MM.1S (cell line): ENCODE results near the gene BIRC6.

ENCODE experiments used
- DNase-seq: peaks from one replicate; pipeline ENCODE4 v3.0.0-alpha.2; 2015
- H2AFZ ChIP-seq: fragments of 300-600 bp; sonication (generic); 2 replicates; pipeline ENCODE4 v1.6.0; 2016; ENCODE audit warnings: antibody characterized with exemption, low read length
- H3F3A ChIP-seq: fragments of 300-600 bp; sonication (generic); 2 replicates; pipeline ENCODE4 v1.6.1; 2016; ENCODE audit warnings: mild to moderate bottlenecking, antibody characterized with exemption, low read length, moderate library complexity, mixed read lengths; ENCODE audit not compliant: insufficient read depth
- H3K27ac ChIP-seq: fragments of 300-600 bp; sonication (generic); 2 replicates; pipeline ENCODE4 v1.5.1; 2016; ENCODE audit warnings: mild to moderate bottlenecking, low read length
- H3K27me3 ChIP-seq: fragments of 300-600 bp; sonication (generic); replicated peaks from 2 replicates; pipeline ENCODE4 v1.6.0; 2016; ENCODE audit warnings: low read length; ENCODE audit not compliant: insufficient read depth
- H3K36me3 ChIP-seq: fragments of 300-600 bp; sonication (generic); replicated peaks from 2 replicates; pipeline ENCODE4 v1.6.1; 2016; ENCODE audit warnings: mild to moderate bottlenecking, low read length, mixed read lengths; ENCODE audit not compliant: insufficient read depth
- H3K4me1 ChIP-seq: fragments of 300-600 bp; sonication (generic); 2 replicates; pipeline ENCODE4 v1.6.1; 2016; ENCODE audit warnings: low read length, mixed read lengths
- H3K4me2 ChIP-seq: fragments of 300-600 bp; sonication (generic); 2 replicates; pipeline ENCODE4 v1.6.0; 2016; ENCODE audit warnings: low read depth, low read length
- H3K4me3 ChIP-seq: fragments of 300-600 bp; sonication (generic); 2 replicates; pipeline ENCODE4 v1.5.1; 2016; ENCODE audit warnings: low read length, mixed read lengths
- H3K79me2 ChIP-seq: fragments of 300-600 bp; sonication (generic); 2 replicates; pipeline ENCODE4 v1.6.1; 2016; ENCODE audit warnings: mixed run types, low read length, mixed read lengths
- H3K9ac ChIP-seq: fragments of 300-600 bp; sonication (generic); 2 replicates; pipeline ENCODE4 v1.6.1; 2016; ENCODE audit warnings: low read length, mixed read lengths
- H3K9me2 ChIP-seq: fragments of 300-600 bp; sonication (generic); replicated peaks from 2 replicates; pipeline ENCODE4 v1.6.1; 2016; ENCODE audit warnings: mild to moderate bottlenecking, low read length, mixed read lengths; ENCODE audit not compliant: insufficient read depth
- H3K9me3 ChIP-seq: fragments of 300-600 bp; sonication (generic); replicated peaks from 2 replicates; pipeline ENCODE4 v1.6.1; 2016; ENCODE audit warnings: mild to moderate bottlenecking, low read length, mixed read lengths; ENCODE audit not compliant: insufficient read depth
- H4K20me1 ChIP-seq: fragments of 300-600 bp; sonication (generic); 2 replicates; pipeline ENCODE4 v1.6.1; 2016; ENCODE audit warnings: mild to moderate bottlenecking, low read length, moderate library complexity, mixed read lengths; ENCODE audit not compliant: insufficient read depth
- CTCF ChIP-seq: fragments of 300-600 bp; sonication (generic); IDR thresholded peaks from 2 replicates; pipeline ENCODE4 v1.5.1; 2016; ENCODE audit warnings: antibody characterized with exemption, low read length, mixed read lengths
- EZH2 ChIP-seq: fragments of 300-600 bp; sonication (generic); optimal IDR thresholded peaks from 2 replicates; pipeline ENCODE3; 2017; ENCODE audit warnings: low read depth, mild to moderate bottlenecking, antibody characterized with exemption, low read length, mixed read lengths
- EZH2phosphoT487 ChIP-seq: fragments of 300-600 bp; sonication (generic); IDR thresholded peaks from 2 replicates; pipeline ENCODE4 v1.6.1; 2018; ENCODE audit warnings: antibody characterized with exemption, low read length

The BIRC6 gene

GRCh38 chr2:32656069-32656468 is 299.2 kb downstream of the BIRC6 start:
- Histone ChIP-seq H3K9me2 (no peaks in the 10 kb centered on the region), H3K79me2 (no peaks in the 10 kb centered on the region), H3K4me1 (no peaks in the 10 kb centered on the region), H3K9ac (no peak overlapping the region), H3K4me3 (no peak overlapping the region), H3K4me2 (no peak overlapping the region), H3K9me3 (no peaks in the 10 kb centered on the region), H3K27me3 (no peaks in the 10 kb centered on the region), H3K27ac (no peak overlapping the region), H3F3A (no peaks in the 10 kb centered on the region), H4K20me1 (no peaks in the 10 kb centered on the region), H3K36me3 (no peaks in the 10 kb centered on the region), H2AFZ (no peak overlapping the region)
- DNase-seq = no peak
- TF ChIP-seq CTCF = no peak
- TF ChIP-seq EZH2 = no peak
- no peak for TF ChIP-seq EZH2phosphoT487

- no peak for TF ChIP-seq EZH2
- TF ChIP-seq CTCF = no peak
- no peak for TF ChIP-seq EZH2phosphoT487
- H3K79me2 ChIP-seq = no peaks in the 10 kb centered on the region
- no peaks in the 10 kb centered on the region for H3F3A ChIP-seq
- no peaks in the 10 kb centered on the region for H3K27me3 ChIP-seq
- H3K4me3 ChIP-seq = no peak overlapping the region
- no peaks in the 10 kb centered on the region for H3K9me2 ChIP-seq
- no peak overlapping the region for H3K4me2 ChIP-seq
- H3K9ac ChIP-seq = no peak overlapping the region
- H3K27ac ChIP-seq = no peak overlapping the region
- H3K36me3 ChIP-seq = no peaks in the 10 kb centered on the region
- H4K20me1 ChIP-seq = no peaks in the 10 kb centered on the region
- no peaks in the 10 kb centered on the region for H3K4me1 ChIP-seq
- H2AFZ ChIP-seq = no peak overlapping the region
- H3K9me3 ChIP-seq = no peaks in the 10 kb centered on the region
- no peak for DNase-seq
Observed at GRCh38 chr2:32663864-32664263, 307.0 kb downstream of the BIRC6 start.

GRCh38 chr2:32666704-32667103 is 309.9 kb downstream of the BIRC6 start:
- no peak overlapping the region for H3K4me2 ChIP-seq
- TF ChIP-seq EZH2 = no peak
- no peak for TF ChIP-seq CTCF
- no peak for TF ChIP-seq EZH2phosphoT487
- no peaks in the 10 kb centered on the region for H3K36me3 ChIP-seq
- H3K79me2 ChIP-seq = no peaks in the 10 kb centered on the region
- DNase-seq = no peak
- no peaks in the 10 kb centered on the region for H3K27me3 ChIP-seq
- no peak overlapping the region for H2AFZ ChIP-seq
- no peak overlapping the region for H3K4me3 ChIP-seq
- H3K9ac ChIP-seq = no peak overlapping the region
- no peaks in the 10 kb centered on the region for H3K9me2 ChIP-seq
- H4K20me1 ChIP-seq = no peaks in the 10 kb centered on the region
- H3F3A ChIP-seq = no peaks in the 10 kb centered on the region
- H3K4me1 ChIP-seq = no peaks in the 10 kb centered on the region
- no peaks in the 10 kb centered on the region for H3K9me3 ChIP-seq
- no peak overlapping the region for H3K27ac ChIP-seq
